Stimulated activated CD4-positive, alpha-beta T cell treated with anti-CD3 and anti-CD28 coated beads, Interleukin-4, amount 100 ng/mL, for 1 hour (primary cell): ENCODE data around the gene IGLL5.

ENCODE experiments used
- DNase-seq: peaks from one replicate; pipeline ENCODE4 v3.0.0-alpha.2; 2020

The IGLL5 gene

GRCh38 chr22:22865311-22866072 lies 22.1 kb upstream of the IGLL5 start:
- DNase-seq = no peak

DNA sequence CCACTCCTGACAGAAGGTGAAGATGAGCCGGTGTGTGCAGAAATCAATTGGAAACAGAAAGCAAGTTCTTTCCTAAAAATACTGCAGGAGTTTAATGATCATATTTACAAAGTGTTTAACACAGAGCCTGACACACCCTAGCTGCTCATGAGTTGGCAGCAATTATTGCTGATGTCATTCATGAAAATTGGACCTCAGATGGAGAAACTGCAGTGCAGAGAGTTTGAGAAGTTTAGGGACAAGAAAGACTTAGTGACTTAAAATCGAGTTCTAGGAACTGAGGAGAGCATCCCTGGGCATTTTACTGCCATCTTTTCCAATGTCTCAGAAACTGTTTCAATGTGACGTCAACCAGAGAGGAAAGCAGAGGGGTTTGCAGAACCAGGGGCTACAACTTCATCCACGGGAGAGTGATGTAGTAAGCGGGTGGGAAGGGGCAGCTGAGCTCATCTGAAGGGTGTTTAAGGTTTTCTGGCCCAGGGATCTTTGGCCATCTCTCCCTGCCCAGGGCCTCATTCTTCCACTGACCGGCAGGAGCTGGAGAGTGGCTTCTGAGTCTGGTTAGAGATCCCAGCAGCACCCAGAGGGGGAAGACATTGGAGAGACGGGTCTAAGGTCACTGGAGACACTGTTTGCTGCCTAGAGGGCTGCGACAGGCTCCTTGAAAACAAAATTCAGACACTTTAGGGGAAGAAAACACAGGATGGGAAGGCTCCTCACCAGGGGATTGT lies 21.1 kb upstream of the IGLL5 start:
- no peak for DNase-seq

DNA sequence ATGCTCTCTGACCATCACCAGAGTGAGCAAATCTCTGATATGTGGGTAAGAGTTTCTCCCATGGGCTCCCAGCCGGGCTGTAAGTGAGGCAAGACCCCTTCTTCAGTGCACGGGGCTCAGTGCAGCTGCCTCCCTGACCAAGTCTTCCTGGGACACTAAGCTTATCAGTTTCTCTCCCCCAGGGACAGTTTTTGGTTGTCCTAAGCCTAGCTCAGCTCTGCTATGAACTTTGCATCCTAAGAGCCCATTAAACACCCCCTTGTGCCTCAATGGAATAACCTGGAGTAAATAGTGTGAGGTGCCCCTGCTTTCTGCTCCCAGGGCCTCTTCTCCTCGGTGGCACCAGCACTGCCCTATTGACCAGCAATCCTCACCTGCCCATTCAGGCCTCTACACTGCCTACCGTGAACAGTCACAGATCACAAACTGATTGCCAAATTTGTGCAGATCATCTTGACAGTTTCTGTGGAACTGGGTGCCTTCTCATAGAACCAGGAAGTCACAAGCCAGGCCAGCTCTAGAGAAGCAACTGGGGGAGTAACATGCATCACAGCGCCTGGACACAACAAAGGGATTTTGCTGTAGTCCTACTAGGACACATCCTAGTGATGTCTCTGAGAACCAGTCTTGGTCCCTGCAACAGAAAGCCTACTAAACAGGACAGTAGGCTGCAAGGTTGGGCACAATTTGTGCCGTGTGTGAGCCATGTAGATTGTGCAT lies 19.5 kb upstream of the IGLL5 start:
- no peak for DNase-seq

DNA sequence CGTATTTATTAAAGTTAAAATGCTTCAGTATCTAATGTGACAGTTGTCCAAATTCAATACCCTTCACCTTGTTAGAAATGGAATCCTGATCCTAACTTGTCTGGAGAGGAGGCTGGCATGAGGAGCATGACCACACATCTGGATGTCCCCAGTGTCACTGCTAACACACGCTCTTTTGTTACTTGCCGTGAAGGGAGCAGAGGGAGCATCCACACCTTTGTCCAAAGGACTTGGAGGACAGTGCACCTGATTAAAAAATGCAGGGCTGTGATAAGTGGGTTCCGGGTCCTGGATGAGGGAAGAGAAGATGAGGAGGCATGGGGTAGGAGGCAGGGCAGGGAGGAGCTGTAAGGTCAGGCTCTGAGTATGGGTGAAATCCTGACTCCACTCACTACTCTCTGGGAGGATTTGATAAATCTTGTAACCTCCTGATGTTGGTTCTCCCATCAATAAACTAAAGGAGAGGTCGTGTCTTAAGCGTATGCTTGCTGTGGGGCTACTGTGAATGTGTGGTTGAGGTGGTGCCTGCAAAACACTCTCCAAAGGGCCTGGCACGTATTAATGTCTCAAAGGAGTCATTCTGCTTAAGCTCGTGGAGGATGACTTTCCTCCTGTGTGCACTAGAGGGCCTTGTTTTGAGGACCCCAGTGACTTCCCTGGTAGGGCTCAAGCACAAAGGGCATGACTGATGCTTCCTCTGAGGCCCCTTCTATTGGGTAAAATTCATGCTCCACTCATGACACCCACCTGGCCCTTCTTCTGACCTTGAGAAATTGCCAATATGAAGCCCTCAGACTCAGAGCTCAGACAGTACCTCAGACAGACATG lies 16.8 kb upstream of the IGLL5 start:
- DNase-seq = no peak

DNA sequence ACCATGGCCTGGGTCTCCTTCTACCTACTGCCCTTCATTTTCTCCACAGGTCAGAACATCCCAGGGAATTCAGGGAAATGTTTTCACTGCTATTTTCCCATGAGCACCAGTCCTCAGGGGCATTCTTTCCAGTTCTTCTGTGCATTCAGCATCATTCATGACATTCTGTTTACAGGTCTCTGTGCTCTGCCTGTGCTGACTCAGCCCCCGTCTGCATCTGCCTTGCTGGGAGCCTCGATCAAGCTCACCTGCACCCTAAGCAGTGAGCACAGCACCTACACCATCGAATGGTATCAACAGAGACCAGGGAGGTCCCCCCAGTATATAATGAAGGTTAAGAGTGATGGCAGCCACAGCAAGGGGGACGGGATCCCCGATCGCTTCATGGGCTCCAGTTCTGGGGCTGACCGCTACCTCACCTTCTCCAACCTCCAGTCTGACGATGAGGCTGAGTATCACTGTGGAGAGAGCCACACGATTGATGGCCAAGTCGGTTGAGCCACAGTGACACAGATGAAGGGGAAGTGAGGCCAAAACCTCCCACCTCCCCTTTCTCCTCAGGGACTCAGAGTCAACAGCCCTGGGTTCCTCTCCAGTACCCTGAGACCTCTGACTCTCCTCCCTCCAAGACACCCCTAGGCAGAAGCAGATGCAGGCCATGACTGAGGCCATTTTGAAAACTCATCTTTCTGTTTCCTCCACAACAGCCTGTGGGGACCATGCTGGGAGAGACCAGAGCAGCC lies 15.9 kb upstream of the IGLL5 start:
- DNase-seq = no peak

DNA sequence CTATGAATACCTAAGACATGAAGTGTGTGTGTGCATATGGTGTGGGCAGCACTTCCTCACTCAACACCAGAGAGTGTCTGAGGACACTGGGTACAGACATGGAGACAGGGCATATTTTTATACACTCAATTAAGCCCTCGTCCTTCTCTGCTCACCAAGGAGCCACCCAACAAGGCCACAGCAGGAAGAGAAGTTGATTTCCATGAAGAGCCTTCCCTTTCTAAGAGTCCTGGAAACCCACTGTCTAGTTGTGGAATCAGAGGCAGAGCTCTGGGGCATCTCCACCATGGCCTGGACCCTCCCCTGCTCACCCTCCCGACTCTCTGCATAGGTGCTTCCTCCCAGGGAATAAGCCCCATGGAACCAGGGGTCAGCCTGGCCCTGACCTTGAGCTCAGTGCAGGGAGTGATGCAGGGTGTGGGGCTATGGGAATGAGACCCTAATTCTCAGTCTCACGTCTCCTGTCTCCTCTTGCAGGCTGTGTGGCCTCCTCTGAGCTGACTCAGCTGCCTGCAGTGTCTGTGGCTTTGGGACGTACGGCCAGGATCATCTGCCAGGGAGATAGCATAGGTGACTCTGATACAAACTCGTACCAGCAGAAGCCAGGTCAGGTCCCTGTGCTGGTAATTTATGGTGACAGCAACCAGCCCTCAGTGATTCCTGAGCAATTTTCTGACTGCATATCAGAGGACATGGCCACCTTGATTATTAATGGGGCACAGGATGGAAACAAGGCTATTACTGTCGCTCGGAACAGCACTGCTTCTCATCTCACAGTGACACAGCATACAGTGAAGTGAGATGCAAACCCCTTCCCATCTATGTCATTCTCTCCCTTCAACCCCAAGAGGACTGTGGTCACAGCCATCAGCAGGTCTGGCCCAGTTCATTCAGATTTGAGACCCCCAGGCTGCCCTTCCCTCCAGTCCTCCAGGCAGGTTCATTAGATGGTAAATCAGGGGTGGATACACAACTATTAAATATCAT lies 14.6 kb upstream of the IGLL5 start:
- no peak for DNase-seq

- DNase-seq = peak; percentile 78
Observed at GRCh38 chr22:22877523-22878210, 9.9 kb upstream of the IGLL5 start.

DNA sequence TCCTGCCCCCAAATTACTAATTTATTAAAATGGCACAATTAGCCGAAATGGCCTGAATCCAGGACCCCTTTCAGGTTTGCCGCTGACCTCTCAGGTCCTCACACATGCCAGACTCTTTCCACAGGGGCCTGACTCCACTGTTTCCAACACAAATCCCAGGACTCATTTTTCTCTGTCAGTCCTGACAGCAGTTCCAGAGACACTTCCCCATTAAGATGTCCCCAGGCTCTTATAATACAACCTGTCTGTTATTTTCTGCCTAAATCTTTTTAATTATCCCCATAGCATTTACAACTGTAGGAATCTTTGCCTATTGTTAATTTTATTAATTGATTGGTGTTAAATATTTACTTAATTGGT lies 9.4 kb upstream of the IGLL5 start:
- no peak for DNase-seq

DNA sequence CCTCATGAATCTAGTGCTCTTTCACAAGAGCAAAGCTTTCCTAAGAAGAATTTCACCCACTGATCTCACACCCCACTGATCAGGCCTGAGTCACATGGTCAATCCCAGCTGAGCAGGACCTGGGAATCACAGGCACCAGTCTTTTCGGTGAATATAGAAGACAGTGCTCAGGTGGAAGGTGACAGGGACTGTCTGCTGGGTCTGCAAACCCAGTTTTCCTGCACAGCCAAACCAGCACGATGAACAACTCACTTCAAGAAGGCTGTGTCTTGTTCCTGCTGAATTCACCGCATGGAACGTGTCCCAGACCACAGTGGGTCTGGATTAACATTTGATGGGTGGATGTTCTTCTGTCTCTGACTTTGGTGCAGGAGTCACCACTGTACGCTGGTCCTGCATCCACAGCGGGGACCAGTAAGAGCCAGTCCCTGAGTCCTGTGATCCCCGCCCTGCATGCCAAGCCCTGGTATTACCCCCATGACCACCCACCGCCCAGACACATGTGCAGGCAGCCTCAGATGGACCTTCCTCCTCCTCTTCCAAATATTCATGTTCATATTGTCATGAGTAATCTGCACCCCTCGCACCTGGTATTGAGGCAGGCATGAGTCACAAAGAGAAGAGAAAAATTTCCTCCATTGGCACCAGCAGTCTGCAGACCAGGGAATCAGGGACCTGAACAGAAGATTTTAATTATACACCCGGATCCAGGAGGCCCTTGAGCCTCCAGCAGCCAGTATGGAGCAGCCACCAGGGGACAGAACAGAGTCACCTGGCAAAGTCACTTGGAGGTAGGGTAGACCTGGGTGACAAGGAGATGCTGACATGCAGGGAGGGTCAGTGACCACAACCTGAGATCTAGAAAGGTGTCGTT lies 8.6 kb upstream of the IGLL5 start:
- DNase-seq = no peak

GRCh38 chr22:22879675-22880155 lies 7.9 kb upstream of the IGLL5 start:
- DNase-seq = no peak

DNA sequence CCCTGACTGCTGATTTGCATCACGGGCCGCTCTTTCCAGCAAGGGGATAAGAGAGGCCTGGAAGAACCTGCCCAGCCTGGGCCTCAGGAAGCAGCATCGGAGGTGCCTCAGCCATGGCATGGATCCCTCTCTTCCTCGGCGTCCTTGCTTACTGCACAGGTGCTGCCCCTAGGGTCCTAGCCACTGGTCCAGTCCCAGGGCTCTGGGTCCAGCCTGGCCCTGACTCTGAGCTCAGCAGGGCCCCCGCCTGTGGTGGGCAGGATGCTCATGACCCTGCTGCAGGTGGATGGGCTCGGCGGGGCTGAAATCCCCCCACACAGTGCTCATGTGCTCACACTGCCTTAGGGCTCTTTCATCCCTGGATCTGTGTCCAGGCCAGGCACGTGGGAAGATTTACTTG lies 7.0 kb upstream of the IGLL5 start:
- no peak for DNase-seq

DNA sequence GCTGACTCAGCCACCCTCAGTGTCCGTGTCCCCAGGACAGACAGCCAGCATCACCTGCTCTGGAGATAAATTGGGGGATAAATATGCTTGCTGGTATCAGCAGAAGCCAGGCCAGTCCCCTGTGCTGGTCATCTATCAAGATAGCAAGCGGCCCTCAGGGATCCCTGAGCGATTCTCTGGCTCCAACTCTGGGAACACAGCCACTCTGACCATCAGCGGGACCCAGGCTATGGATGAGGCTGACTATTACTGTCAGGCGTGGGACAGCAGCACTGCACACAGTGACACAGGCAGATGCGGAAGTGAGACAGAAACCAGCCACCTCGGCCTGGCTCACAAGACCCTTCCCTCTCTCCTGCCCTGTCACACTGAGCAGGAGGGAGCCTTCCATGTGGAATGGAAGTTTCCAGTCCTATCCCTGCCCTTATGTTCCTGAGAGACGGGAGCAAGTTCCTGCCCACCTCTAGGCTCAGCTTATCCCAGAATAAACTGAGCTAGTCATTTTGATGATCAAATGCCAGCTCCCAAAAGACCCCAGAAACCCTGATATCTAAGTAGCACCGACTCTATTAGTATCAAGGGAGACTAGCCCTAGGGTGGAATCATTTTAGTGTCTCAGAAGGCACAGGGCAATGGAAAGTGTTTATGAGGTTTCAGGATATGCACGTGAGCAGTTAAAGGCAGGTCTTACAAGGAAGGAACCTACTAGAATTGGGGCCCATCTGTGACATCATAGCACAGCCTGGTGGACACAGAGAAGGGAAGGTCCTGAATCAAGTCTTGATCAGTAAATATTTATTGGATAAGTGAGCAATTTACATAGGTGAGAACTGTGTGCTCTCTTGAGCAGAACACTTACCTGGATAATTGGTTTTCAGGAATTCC lies 6.3 kb upstream of the IGLL5 start:
- no peak for DNase-seq

DNA sequence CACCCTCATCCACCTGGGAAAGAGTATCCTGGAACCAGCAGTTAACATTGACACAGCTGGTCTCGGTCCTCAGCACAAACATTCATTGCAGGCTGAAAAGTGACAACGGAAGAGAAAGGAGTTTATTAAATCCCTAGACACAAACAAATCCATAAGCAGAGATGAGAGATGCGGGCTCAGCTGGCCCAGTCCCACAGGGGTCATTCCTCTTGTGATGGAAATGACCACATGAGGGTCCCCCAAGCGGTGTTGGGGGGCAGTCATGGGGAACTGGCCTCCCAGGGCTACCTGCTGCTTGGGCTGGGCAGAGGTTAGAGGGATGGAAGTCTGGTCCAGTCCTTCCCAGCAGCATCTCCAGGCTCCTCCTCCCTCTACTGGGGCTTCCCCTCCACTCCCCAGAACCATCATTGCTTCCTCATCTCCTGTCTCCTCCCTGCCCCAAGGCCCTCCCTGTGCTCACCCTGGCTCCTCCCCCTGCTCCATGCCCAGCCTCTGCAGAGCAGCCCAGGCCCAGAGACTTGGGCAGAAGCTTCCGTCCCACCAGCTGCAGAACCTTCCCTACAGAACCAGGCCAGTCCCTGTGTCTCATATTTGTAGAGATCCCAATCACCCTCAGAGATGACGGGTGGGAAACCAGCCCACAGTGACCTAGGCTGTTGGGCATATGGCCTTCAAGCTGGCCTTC lies 5.4 kb upstream of the IGLL5 start:
- DNase-seq = no peak

DNA sequence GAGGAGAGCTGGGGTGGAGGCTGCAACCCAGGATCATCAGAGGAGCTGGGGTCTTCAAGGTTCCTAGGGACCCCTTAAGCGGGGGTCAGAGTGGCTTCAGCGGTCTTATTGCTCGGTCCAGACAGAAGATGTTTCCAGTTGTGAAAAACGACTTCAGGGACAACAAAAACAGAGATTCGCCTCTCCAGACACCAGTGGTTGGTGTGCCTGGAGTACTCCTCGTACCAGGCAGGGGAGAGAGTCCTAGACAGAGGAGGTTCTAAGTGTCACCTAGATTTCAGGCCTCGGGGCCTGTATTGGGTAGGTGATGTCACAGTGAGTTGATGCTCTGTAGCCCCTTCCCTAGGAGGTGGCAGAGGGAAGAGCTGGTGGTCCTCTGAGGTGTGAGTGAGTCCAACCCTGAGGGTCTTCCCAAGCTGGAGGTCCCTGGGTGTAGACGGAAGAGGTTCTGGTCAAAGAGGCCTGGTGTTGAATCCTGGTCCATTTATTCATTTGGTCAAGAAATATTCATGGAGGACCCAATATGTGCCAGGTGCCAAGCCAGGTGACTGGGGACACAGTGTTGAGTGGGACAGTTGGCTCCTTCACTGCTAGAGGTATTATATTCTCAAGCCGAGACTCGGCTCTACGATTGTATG lies 4.4 kb upstream of the IGLL5 start:
- no peak for DNase-seq

GRCh38 chr22:22884010-22884887 lies 3.4 kb upstream of the IGLL5 start:
- peak; percentile 39 for DNase-seq
